Esophagus muscularis mucosa (tissue), 4 donors: ENCODE data around the gene DPP9.

Source experiments
- CTCF ChIP-seq, 3 experiments: fragments of 200-600 bp in 2 of 3; fragments of 450-650 bp in 1 of 3; sonication (generic) in 2 of 3; IDR thresholded peaks; one replicate each; pipeline ENCODE4 v1.5.1; 2017 to 2019; ENCODE audit warnings: antibody characterized with exemption in 3 of 3, mild to moderate bottlenecking in 2 of 3, moderate library complexity in 1 of 3
- EP300 ChIP-seq: sonication (generic); formaldehyde crosslinking; IDR thresholded peaks from one replicate; pipeline ENCODE4 v1.6.1; 2017; ENCODE audit warnings: antibody characterized with exemption
- POLR2A ChIP-seq: fragments of 450-650 bp; IDR thresholded peaks from one replicate; pipeline ENCODE4 v1.6.1; 2017; ENCODE audit warnings: antibody characterized with exemption, moderate library complexity, mild to moderate bottlenecking, low read depth

GRCh38 chr19:4714016-4714415 lies 9.6 kb downstream of the DPP9 start:
- TF ChIP-seq CTCF (IDR thresholded peaks at IDR 0.05) (no peak), POLR2A (no peak), EP300 (no peak)
